Amniotic stem cell (primary cell): ENCODE data around the gene SERPINC1.
"Not testable (repeated sequence)": the region's sequence is repeated elsewhere in the genome, so short reads cannot be mapped to it uniquely, and the experiment has no call there.

ENCODE experiments used
- DNase-seq: peaks from one replicate; lab custom pipeline; 2025; lab: John Stamatoyannopoulos, UW

Gene SERPINC1

DNA sequence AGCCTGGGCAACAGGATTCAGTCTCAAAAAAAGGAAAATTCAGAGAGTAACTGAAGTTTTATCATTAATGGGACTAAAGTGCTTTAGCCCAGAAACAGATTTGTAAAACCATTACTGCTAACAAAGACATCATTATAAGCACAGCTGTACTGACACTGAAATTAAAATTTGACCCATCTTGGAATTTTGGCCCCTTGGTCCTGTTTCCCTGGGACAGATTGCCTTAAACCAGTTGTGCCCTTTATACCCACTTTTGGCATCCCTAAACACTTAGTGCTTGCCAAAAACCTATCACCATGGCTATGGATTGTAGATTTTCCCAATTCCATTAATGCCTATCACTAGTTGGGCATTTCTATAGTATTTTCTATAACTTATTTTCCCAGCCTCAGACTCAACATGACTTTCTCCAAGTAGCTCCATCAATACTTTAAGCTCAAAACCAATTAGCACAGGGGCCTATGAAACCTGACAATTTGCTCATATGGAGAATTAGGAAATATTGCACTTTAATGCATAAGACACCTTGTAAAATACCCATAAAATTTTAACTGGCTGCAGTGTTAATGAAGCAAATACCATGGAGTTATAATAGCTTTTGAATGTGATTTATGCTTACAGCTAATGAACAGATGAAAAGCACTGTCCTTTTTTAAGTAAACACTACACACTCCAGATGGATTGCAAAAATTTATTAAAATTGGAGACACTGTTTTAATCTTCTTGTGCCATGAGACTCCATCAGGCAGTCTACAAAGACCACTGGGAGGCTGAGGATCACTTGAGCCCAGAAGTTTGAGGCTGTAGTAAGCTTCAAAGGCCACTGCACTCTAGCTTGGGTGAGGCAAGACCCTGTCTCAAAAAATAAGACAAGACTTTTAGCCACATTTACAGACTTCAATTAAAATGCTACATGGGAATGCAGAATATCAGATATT lies 53.6 kb downstream of the SERPINC1 start:
- no peak for DNase-seq

DNA sequence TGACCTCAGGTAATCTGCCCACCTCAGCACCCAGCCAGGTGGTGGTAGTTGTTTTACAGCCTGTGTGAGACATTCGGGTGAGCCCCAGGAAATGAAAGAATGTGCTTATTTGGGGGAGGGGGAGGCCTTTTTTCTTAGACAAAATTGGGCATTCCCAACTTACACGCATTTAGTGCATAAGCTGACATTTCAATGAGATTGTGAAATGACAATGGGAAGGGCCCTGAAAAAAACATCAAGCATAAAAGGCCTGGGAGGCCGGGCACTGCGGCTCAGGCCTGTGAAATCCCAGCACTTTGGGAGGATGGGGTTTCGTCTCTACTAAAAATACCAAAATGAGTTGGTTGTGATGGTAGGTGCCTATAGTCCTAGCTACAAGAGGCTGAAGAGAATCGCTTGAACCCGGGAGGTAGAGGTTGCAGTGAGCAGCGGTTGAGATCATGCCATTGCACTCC lies 54.3 kb downstream of the SERPINC1 start:
- DNase-seq, result no peak

DNA sequence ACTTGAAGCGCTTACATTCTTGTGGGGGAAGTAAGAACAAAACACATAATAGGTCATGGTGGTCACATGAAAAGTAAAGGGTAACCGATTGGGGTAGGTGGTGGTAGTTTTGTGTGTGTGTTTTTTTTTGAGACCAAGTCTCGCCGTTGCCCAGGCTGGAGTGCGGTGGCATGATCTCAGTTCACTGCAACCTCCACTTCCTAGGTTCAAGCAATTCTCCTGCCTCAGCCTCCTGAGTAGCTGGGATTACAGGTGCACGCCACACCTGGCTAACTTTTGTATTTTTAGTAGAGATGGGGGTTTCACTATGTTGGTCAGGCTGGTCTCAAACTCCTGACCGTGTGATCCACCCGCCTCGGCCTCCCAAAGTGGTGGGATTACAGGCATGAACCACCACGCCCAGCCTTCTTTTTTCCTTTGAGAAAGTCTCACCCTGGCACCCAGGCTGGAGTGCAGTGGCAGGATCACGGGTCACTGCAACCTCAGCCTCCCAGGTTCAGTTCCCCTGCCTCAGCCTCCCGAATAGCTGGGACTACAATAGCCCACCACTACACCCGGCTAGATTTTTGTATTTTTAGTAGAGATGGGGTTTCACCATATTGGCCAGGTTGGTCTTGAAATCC lies 54.9 kb downstream of the SERPINC1 start:
- DNase-seq, result not testable (repeated sequence)

DNA sequence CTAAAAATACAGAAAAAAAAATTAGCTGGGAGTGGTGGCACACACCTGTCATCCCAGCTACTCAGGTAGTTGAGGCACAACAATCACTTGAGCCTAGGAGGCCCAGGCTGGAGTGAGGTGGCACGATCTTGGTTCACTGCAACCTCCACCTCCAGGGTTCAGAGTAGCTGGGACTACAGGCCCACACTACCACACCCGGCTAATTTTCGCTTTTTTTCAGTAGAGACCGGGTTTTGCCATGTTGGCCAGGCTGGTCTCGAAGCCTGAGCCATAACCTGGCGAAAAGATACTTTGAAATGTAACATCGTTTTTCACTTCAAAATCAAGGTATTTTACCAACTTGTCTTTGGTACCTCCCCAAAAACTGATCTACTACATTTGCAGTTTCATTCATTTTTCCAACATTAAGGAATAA lies 55.4 kb downstream of the SERPINC1 start:
- no peak for DNase-seq

DNA sequence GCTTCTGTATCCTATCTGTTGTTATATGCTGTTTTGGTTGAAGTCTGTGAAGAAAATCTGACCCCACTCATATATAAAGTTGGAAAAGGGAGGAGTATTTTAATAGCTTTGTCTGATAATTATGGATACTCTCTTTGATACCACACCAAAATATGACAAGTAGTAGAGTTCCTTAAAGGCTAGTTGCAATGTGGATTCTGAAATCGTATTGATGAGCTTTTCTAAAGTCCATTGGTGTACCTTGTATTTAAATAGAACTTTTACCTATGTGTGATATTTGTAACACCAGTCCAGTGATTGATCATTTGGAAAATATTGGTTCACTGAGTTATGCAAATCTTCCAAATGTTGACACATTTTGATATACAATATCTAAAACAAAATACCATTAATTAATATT lies 57.1 kb downstream of the SERPINC1 start:
- DNase-seq, result no peak

DNA sequence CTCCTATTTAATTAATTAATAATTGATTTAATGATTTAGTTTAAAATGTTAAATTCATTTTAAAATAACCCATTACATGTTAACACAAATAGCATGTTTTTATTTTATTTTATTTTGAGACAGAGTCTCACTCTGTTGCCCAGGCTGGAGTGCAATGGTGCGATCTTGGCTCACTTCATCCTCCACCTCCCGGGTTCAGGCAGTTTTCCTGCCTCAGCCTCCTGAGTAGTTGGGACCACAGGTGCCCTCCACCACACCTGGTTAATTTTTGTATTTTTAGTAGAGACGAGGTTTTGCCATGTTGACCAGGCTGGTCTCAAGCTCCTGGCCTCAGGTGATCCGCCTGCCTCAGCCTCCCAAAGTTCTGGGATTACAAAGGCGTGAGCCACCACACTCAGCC lies 57.6 kb downstream of the SERPINC1 start:
- not testable (repeated sequence) for DNase-seq

DNA sequence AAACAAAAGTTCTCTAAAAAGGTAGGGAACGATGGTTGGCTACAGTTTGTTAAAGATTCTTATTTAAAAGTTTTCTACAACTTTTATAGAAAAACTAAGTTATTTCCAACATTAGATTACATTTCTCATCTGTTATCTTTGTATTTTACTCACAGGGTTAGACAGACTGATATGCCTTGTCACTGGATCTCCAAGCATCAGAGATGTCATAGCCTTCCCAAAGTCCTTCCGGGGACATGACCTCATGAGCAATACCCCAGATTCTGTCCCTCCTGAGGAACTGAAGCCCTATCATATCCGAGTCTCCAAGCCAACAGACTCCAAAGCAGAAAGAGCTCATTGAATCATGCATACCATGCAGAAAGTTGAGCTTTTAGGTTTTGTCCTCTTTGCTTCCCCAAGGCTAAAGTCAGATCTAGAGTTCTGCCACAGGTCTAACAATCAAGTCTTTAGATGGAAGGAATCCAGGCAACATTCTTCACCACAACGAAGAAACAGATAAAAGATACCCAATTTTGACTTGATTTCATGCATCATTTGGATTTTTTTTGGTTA lies 59.7 kb downstream of the SERPINC1 start:
- DNase-seq, result no peak

DNA sequence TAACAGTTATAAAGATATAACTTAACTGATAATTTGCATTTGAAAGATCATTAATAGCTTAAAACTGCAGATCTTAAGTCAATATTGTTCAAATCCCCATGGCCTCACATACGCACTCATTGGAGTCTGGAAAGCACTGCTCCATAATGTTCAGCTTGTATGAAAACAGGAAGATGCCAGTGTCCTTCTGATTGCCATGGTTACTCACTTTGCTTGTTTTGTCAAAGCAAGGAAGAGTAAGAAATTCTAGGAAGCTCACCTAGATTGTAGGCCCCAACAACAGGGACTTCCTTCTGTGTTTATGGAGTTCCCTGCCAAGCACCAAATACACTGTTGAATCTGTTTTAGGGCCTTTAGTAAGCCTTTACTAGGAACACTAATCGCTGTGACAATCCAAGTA lies 60.2 kb downstream of the SERPINC1 start:
- DNase-seq, result no peak

DNA sequence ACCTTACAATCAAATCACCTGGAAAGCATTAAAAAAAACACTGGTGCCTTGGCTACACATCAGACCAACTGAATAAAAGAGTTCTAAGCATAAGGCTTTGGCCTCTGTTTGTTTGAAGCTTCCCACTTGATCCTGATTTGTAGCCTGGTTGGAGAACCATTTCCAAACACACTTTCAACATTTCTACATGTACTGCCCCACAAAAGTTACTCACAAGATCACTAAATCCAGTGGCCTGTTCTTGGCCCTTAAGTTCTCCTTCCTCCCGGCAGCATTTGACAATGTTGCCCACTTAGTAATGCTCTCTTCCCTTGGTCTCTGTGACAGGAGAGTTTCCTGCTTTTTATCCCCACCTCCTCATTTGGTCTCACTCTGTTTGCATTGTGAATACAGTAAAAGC lies 61.1 kb downstream of the SERPINC1 start:
- no peak for DNase-seq
